HUES64 (cell line): ENCODE results near the gene CENPK.

Experiments used
- H3K27ac ChIP-seq: 2 replicates; pipeline ENCODE4 v1.7.0; 2013; ENCODE audit warnings: low read depth, low read length, inconsistent platforms
- H3K27me3 ChIP-seq: 2 replicates; pipeline ENCODE4 v1.6.1; 2013; ENCODE audit warnings: mild to moderate bottlenecking, low read length; ENCODE audit not compliant: insufficient read depth
- H3K36me3 ChIP-seq: 2 replicates; pipeline ENCODE4 v1.6.1; 2013; ENCODE audit warnings: mild to moderate bottlenecking, low read length; ENCODE audit not compliant: insufficient read depth
- H3K4me1 ChIP-seq: 2 replicates; pipeline ENCODE4 v1.6.1; 2013; ENCODE audit warnings: mild to moderate bottlenecking, low read length, moderate library complexity; ENCODE audit not compliant: insufficient read depth
- H3K4me3 ChIP-seq: 2 replicates; pipeline ENCODE4 v1.5.1; 2013; ENCODE audit warnings: mild to moderate bottlenecking, low read length, moderate library complexity
- H3K9ac ChIP-seq: 2 replicates; pipeline ENCODE4 v1.6.1; 2013; ENCODE audit warnings: mild to moderate bottlenecking, low read depth, low read length
- H3K9me3 ChIP-seq: 2 replicates; pipeline ENCODE4 v1.6.1; 2013; ENCODE audit warnings: low read depth, low read length; ENCODE audit not compliant: insufficient read depth
- WGBS: fragments of 150-250, 120-280 bp; methylation state at CpG from one replicate; pipeline ENCODE4 v1.1.7; 2013; ENCODE audit warnings: missing lambda C conversion rate; 5-methylcytosine and 5-hydroxymethylcytosine counted together

CENPK gene

GRCh38 chr5:65556181-65556580 is 6.8 kb downstream of the CENPK start:
- Histone ChIP-seq H3K27ac (no peak overlapping the region), H3K4me1 (no peaks in the 10 kb centered on the region), H3K36me3 (peaks cover 85% of the 10 kb centered on the region), H3K9me3 (no peaks in the 10 kb centered on the region), H3K4me3 (no peak overlapping the region), H3K27me3 (no peaks in the 10 kb centered on the region), H3K9ac (no peak overlapping the region)
- 89% methylated on average over 2 of the region's 2 CpGs for WGBS

GRCh38 chr5:65555287-65555686 is 7.7 kb downstream of the CENPK start:
- H3K36me3 ChIP-seq: peaks cover 85% of the 10 kb centered on the region
- H3K9me3 ChIP-seq: no peaks in the 10 kb centered on the region
- no peak overlapping the region for H3K4me3 ChIP-seq

DNA sequence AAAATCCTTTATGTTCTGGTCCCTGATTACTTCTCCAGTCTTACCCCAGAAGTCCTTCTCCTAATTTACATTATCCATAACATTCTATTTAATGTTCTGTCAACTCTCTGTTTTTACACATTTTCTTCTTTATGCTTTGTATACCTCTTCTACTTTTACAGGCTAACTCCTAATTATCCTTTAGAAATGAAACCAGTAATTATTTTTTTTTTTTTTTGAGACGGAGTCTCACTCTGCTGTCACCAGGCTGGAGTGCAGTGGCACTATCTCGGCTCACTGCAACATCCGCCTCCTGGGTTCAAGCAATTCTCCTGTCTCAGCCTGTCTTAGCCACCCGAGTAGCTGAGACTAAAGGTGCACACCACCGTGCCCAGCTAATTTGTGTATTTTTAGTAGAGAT is 9.0 kb downstream of the CENPK start:
- 88% methylated on average over 5 of the region's 5 CpGs for WGBS
- peaks cover 92% of the 10 kb centered on the region for H3K36me3 ChIP-seq

More at GRCh38 chr5:65555287-65555686, 7.7 kb downstream of the CENPK start:
- H3K4me1 ChIP-seq: no peaks in the 10 kb centered on the region
- no peak overlapping the region for H3K9ac ChIP-seq
- H3K27me3 ChIP-seq: no peaks in the 10 kb centered on the region
- H3K27ac ChIP-seq: no peak overlapping the region

GRCh38 chr5:65548281-65548680 is 14.7 kb downstream of the CENPK start:
- no peak overlapping the region for H3K4me3 ChIP-seq
- peaks cover 88% of the 10 kb centered on the region for H3K36me3 ChIP-seq
- no peaks in the 10 kb centered on the region for H3K4me1 ChIP-seq
- no peaks in the 10 kb centered on the region for H3K9me3 ChIP-seq
- H3K27me3 ChIP-seq: no peaks in the 10 kb centered on the region
- no peak overlapping the region for H3K9ac ChIP-seq
- 96% methylated on average over 7 of the region's 7 CpGs for WGBS
- H3K27ac ChIP-seq: no peak overlapping the region

More for the DNA sequence above, 9.0 kb downstream of the CENPK start:
- H3K4me3 ChIP-seq: no peak overlapping the region
- no peak overlapping the region for H3K27ac ChIP-seq
- H3K9ac ChIP-seq: no peak overlapping the region
- no peaks in the 10 kb centered on the region for H3K27me3 ChIP-seq
- H3K4me1 ChIP-seq: no peaks in the 10 kb centered on the region
- no peaks in the 10 kb centered on the region for H3K9me3 ChIP-seq

GRCh38 chr5:65546141-65546540 is 16.8 kb downstream of the CENPK start:
- WGBS: 97% methylated on average over 4 of the region's 5 CpGs
- Histone ChIP-seq H3K4me1 (no peaks in the 10 kb centered on the region), H3K36me3 (peaks cover 91% of the 10 kb centered on the region), H3K27me3 (no peaks in the 10 kb centered on the region), H3K4me3 (no peak overlapping the region), H3K9ac (no peak overlapping the region), H3K27ac (no peak overlapping the region), H3K9me3 (no peaks in the 10 kb centered on the region)

GRCh38 chr5:65544473-65544872 is 18.5 kb downstream of the CENPK start:
- WGBS: 100% methylated on average over 1 of the region's 4 CpGs
- Histone ChIP-seq H3K4me3 (no peak overlapping the region), H3K9ac (no peak overlapping the region), H3K27me3 (no peaks in the 10 kb centered on the region), H3K36me3 (peaks cover 90% of the 10 kb centered on the region), H3K9me3 (no peaks in the 10 kb centered on the region), H3K27ac (no peak overlapping the region), H3K4me1 (no peaks in the 10 kb centered on the region)

DNA sequence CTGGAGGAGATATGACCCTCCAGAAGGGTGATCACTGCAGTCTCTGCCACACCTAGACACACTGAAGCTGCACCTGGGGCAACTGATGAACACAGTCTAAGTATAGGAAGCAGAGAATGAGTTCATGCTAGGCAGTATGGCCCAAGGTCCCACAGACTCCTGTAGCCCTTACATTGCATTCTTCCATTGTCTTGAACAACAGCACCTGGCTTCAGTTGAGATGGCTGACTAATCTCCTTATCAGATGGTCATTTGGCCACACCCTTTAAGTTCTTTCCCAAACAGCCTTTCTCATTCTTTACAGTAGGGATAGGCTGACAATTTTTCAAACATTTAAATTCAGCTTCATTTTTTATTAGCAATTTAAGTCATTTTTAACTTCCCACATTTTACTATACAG is 23.1 kb downstream of the CENPK start:
- no peak overlapping the region for H3K27ac ChIP-seq
- no peaks in the 10 kb centered on the region for H3K4me1 ChIP-seq
- peaks cover 76% of the 10 kb centered on the region for H3K36me3 ChIP-seq
- H3K9ac ChIP-seq: no peak overlapping the region
- H3K4me3 ChIP-seq: no peak overlapping the region
- no peaks in the 10 kb centered on the region for H3K9me3 ChIP-seq
- no peaks in the 10 kb centered on the region for H3K27me3 ChIP-seq

- WGBS: 91% methylated on average over 6 of the region's 6 CpGs
Measured at GRCh38 chr5:65535529-65535987, 27.4 kb downstream of the CENPK start.

GRCh38 chr5:65530904-65531303 is 32.1 kb downstream of the CENPK start:
- Histone ChIP-seq H3K4me3 (no peak overlapping the region), H3K27me3 (no peaks in the 10 kb centered on the region), H3K4me1 (no peaks in the 10 kb centered on the region), H3K9me3 (no peaks in the 10 kb centered on the region), H3K9ac (no peak overlapping the region), H3K36me3 (peaks cover 34% of the 10 kb centered on the region), H3K27ac (no peak overlapping the region)
- WGBS: no CpG with 5 or more reads among the region's 1 CpG

More at GRCh38 chr5:65535529-65535987, 27.4 kb downstream of the CENPK start:
- Histone ChIP-seq H3K4me1 (no peaks in the 10 kb centered on the region), H3K9me3 (no peaks in the 10 kb centered on the region), H3K27ac (no peak overlapping the region), H3K4me3 (no peak overlapping the region), H3K36me3 (peaks cover 40% of the 10 kb centered on the region), H3K27me3 (no peaks in the 10 kb centered on the region), H3K9ac (no peak overlapping the region)

- Histone ChIP-seq H3K9ac (no peak overlapping the region), H3K27ac (no peak overlapping the region), H3K27me3 (no peaks in the 10 kb centered on the region), H3K9me3 (no peaks in the 10 kb centered on the region), H3K4me1 (no peaks in the 10 kb centered on the region), H3K36me3 (peaks cover 69% of the 10 kb centered on the region), H3K4me3 (no peak overlapping the region)
- 97% methylated on average over 3 of the region's 3 CpGs for WGBS
Measured at GRCh38 chr5:65525726-65526125, 37.2 kb downstream of the CENPK start.

GRCh38 chr5:65512170-65512937 is 50.6 kb downstream of the CENPK start:
- H3K9ac ChIP-seq: no peak overlapping the region
- H3K9me3 ChIP-seq: no peaks in the 10 kb centered on the region
- H3K27me3 ChIP-seq: no peaks in the 10 kb centered on the region
- 90% methylated on average over 6 of the region's 6 CpGs for WGBS
- H3K36me3 ChIP-seq: no peaks in the 10 kb centered on the region
- H3K4me1 ChIP-seq: no peaks in the 10 kb centered on the region
- no peak overlapping the region for H3K4me3 ChIP-seq
- H3K27ac ChIP-seq: no peak overlapping the region

DNA sequence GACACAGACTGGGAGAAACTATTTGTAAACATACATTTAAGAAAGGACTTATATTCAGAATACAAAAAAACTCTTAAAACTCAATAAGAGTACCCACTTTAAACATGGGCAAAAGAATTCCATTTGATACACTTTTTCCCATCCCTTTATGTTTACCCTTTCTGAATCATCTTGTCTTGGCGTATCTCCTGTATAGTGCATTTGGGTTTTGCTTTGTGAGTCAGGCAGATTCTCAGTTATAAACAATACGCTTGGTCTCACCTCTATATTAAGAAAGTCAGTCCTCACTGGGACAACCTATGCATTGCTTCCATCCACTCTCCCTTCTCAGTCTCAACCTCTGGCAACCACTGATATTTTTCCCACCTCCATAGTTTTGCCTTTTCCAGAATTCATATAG is 54.0 kb downstream of the CENPK start:
- H3K4me1 ChIP-seq: no peaks in the 10 kb centered on the region
- no peak overlapping the region for H3K9ac ChIP-seq
- H3K27me3 ChIP-seq: no peaks in the 10 kb centered on the region
- H3K36me3 ChIP-seq: no peaks in the 10 kb centered on the region
- H3K4me3 ChIP-seq: no peak overlapping the region
- WGBS: 93% methylated on average over 2 of the region's 2 CpGs
- no peaks in the 10 kb centered on the region for H3K9me3 ChIP-seq
- H3K27ac ChIP-seq: no peak overlapping the region
